C4-2B (cell line): ENCODE data around the gene HACD1.

Source experiments
- CTCF ChIP-seq: fragments of 450-650 bp; conservative IDR thresholded peaks from 2 replicates; pipeline ENCODE4 v1.5.1; 2017; ENCODE audit warnings: mild to moderate bottlenecking
- ZFX ChIP-seq: fragments of 450-650 bp; IDR thresholded peaks from 2 replicates; pipeline ENCODE4 v1.6.1; 2017

DNA sequence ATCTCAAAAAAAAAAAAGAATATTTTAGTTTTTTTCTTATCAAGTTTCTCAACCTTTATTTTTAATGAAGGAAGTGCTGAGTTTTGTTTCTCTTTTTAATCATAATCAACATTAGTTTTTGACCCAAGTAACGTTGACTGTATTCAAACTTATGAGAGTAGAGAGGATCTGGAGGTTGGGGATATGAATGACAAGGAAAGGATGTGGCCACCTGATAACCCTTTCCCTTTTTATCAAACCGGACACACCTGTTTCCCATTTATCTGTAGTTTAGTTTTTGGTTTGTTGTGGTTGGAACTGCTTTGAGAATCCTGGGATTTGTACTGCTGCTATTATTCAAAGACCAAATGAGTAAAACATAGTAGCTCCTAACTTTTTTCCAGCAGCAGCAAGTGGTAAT lies 38.6 kb downstream of the HACD1 start:
- TF ChIP-seq CTCF (no peak), ZFX (no peak)
